Neural progenitor cell (in vitro differentiated cells): ENCODE results near the gene CDA. TPM values are rescaled to one million over a fixed set of nuclear protein-coding genes. Genes with fewer than 3 reads are reported as not detected.
A peak's percentile ranks its signal among the peaks of the same experiment; 100 is the strongest.

Experiments used
- DNase-seq: peaks from one replicate; pipeline ENCODE4 v3.0.0-alpha.2; 2016; ENCODE audit warnings: low spot score
- H2AFZ ChIP-seq: fragments of 200-600 bp; sonication (generic); replicated peaks from 2 replicates; pipeline ENCODE4 v1.6.1; 2016; ENCODE audit warnings: antibody characterized with exemption
- H3F3A ChIP-seq: fragments of 200-600 bp; sonication (generic); 2 replicates; pipeline ENCODE4 v1.6.1; 2016; ENCODE audit warnings: antibody characterized with exemption, low read depth
- H3K27ac ChIP-seq: fragments of 200-600 bp; sonication (generic); 2 replicates; pipeline ENCODE4 v1.5.1; 2016; ENCODE audit warnings: mild to moderate bottlenecking
- H3K27me3 ChIP-seq: fragments of 200-600 bp; sonication (generic); 2 replicates; pipeline ENCODE4 v1.6.1; 2016; ENCODE audit warnings: mild to moderate bottlenecking, moderate library complexity
- H3K36me3 ChIP-seq: fragments of 200-600 bp; sonication (generic); 2 replicates; pipeline ENCODE4 v1.5.1; 2016
- H3K4me1 ChIP-seq: fragments of 200-600 bp; sonication (generic); 2 replicates; pipeline ENCODE4 v1.6.1; 2016; ENCODE audit warnings: mixed run types
- H3K4me2 ChIP-seq: fragments of 200-600 bp; sonication (generic); 2 replicates; pipeline ENCODE4 v1.6.1; 2016
- H3K4me3 ChIP-seq: fragments of 200-600 bp; sonication (generic); 2 replicates; pipeline ENCODE4 v1.5.1; 2016
- H3K79me2 ChIP-seq: fragments of 200-600 bp; sonication (generic); 2 replicates; pipeline ENCODE4 v1.6.1; 2016; ENCODE audit warnings: low read depth
- H3K9ac ChIP-seq: fragments of 200-600 bp; sonication (generic); 2 replicates; pipeline ENCODE4 v1.6.1; 2016
- H3K9me3 ChIP-seq: fragments of 200-600 bp; sonication (generic); 2 replicates; pipeline ENCODE4 v1.5.1; 2016; ENCODE audit warnings: low read depth
- H4K20me1 ChIP-seq: fragments of 200-600 bp; sonication (generic); 2 replicates; pipeline ENCODE4 v1.6.1; 2016; ENCODE audit warnings: low read depth
- H3K27ac Mint-ChIP-seq: 3 replicates; pipeline ENCODE4 v1.8.0; 2021; ENCODE audit warnings: mixed read lengths
- H3K27me3 Mint-ChIP-seq: 2 replicates; pipeline ENCODE4 v1.8.0; 2022; ENCODE audit warnings: low read depth, mild to moderate bottlenecking, inconsistent platforms, moderate library complexity, mixed read lengths; ENCODE audit not compliant: insufficient read depth
- H3K36me3 Mint-ChIP-seq: 3 replicates; pipeline ENCODE4 v1.8.0; 2021; ENCODE audit warnings: mixed read lengths
- H3K4me1 Mint-ChIP-seq: 3 replicates; pipeline ENCODE4 v1.8.0; 2021; ENCODE audit warnings: mixed read lengths
- H3K4me3 Mint-ChIP-seq: 3 replicates; pipeline ENCODE4 v1.8.0; 2021; ENCODE audit warnings: mild to moderate bottlenecking, moderate library complexity, mixed read lengths
- H3K9me3 Mint-ChIP-seq: 3 replicates; pipeline ENCODE4 v1.8.0; 2020; ENCODE audit warnings: mixed read lengths
- CTCF ChIP-seq: fragments of 200-600 bp; sonication (generic); IDR thresholded peaks from 2 replicates; pipeline ENCODE4 v1.5.1; 2017; ENCODE audit warnings: antibody characterized with exemption, mild to moderate bottlenecking
- EZH2 ChIP-seq: fragments of 200-600 bp; sonication (generic); IDR thresholded peaks from 2 replicates; pipeline ENCODE4 v1.6.1; 2017; ENCODE audit warnings: antibody characterized with exemption, mild to moderate bottlenecking, moderate library complexity
- EZH2phosphoT487 ChIP-seq: fragments of 200-600 bp; sonication (generic); IDR thresholded peaks from 2 replicates; pipeline ENCODE4 v1.6.1; 2017; ENCODE audit warnings: antibody characterized with exemption
- total RNA-seq: library from RNA; depleted of rRNA; stranded (reverse); fragments of >200 nt; gene quantifications from 2 replicates; pipeline ENCODE4 v1.2.3, GENCODE V29; 2015; ENCODE audit warnings: low replicate concordance

CDA gene
- total RNA-seq, 1 donor from 2014 or later: 0.64 TPM

- Mint-ChIP-seq H3K27me3 (peaks cover 2% of the 10 kb centered on the region), H3K4me3 (peak overlapping the region; percentile 92), H3K4me1 (peaks cover 14% of the 10 kb centered on the region), H3K9me3 (peaks cover 3% of the 10 kb centered on the region), H3K27ac (no peak overlapping the region), H3K36me3 (no peaks in the 10 kb centered on the region)
- Histone ChIP-seq H3K27ac (no peak overlapping the region), H3K4me3 (peak overlapping the region; percentile 91), H3K79me2 (no peaks in the 10 kb centered on the region), H3K4me1 (peaks cover 8% of the 10 kb centered on the region), H3K36me3 (no peaks in the 10 kb centered on the region), H3K9ac (peak overlapping the region; percentile 31), H4K20me1 (no peaks in the 10 kb centered on the region), H2AFZ (peak overlapping the region; percentile 99), H3K4me2 (peak overlapping the region; percentile 99), H3K9me3 (no peaks in the 10 kb centered on the region), H3F3A (peaks cover 15% of the 10 kb centered on the region), H3K27me3 (no peaks in the 10 kb centered on the region)
- TF ChIP-seq EZH2phosphoT487 (no peak), EZH2 (no peak), CTCF (no peak)
- DNase-seq: peak; percentile 15
These were observed 45.2 kb downstream of the CDA start for GRCh38 chr1:20634065-20634593.

- peak overlapping the region; percentile 91 for H3K4me3 ChIP-seq
- peak overlapping the region; percentile 99 for H2AFZ ChIP-seq
- no peaks in the 10 kb centered on the region for H3K79me2 ChIP-seq
- no peaks in the 10 kb centered on the region for H3K36me3 ChIP-seq
- no peak for TF ChIP-seq CTCF
- TF ChIP-seq EZH2phosphoT487: no peak
- no peak for TF ChIP-seq EZH2
- Mint-ChIP-seq H3K4me3 (peak overlapping the region; percentile 92), H3K27me3 (peaks cover 3% of the 10 kb centered on the region), H3K4me1 (peaks cover 14% of the 10 kb centered on the region), H3K27ac (no peak overlapping the region), H3K36me3 (no peaks in the 10 kb centered on the region), H3K9me3 (no peaks in the 10 kb centered on the region)
- H3F3A ChIP-seq: peaks cover 15% of the 10 kb centered on the region
- peak overlapping the region; percentile 99 for H3K4me2 ChIP-seq
- no peaks in the 10 kb centered on the region for H3K27me3 ChIP-seq
- DNase-seq: peak; percentile 81
- no peaks in the 10 kb centered on the region for H4K20me1 ChIP-seq
- no peaks in the 10 kb centered on the region for H3K9me3 ChIP-seq
- H3K9ac ChIP-seq: peak overlapping the region; percentile 31
- H3K4me1 ChIP-seq: peaks cover 8% of the 10 kb centered on the region
- H3K27ac ChIP-seq: no peak overlapping the region
These were observed 45.7 kb downstream of the CDA start for GRCh38 chr1:20634594-20635084.

- Mint-ChIP-seq H3K4me1 (peaks cover 12% of the 10 kb centered on the region), H3K36me3 (no peaks in the 10 kb centered on the region), H3K27ac (peak overlapping the region; percentile 19), H3K4me3 (no peak overlapping the region), H3K9me3 (no peaks in the 10 kb centered on the region), H3K27me3 (peaks cover 5% of the 10 kb centered on the region)
- Histone ChIP-seq H3K9me3 (no peaks in the 10 kb centered on the region), H4K20me1 (no peaks in the 10 kb centered on the region), H3K27ac (no peak overlapping the region), H3K4me3 (no peak overlapping the region), H3K79me2 (no peaks in the 10 kb centered on the region), H3K4me2 (no peak overlapping the region), H2AFZ (no peak overlapping the region), H3F3A (peaks cover 15% of the 10 kb centered on the region), H3K9ac (no peak overlapping the region), H3K36me3 (no peaks in the 10 kb centered on the region), H3K4me1 (peaks cover 8% of the 10 kb centered on the region), H3K27me3 (no peaks in the 10 kb centered on the region)
- no peak for TF ChIP-seq CTCF
- TF ChIP-seq EZH2: no peak
- TF ChIP-seq EZH2phosphoT487: no peak
- no peak for DNase-seq
These were observed 48.0 kb downstream of the CDA start for GRCh38 chr1:20636785-20637347.
